PC-3 (cell line): ENCODE data around the gene ANKS1B. TPM values are rescaled to one million over a fixed set of nuclear protein-coding genes. Genes with fewer than 3 reads are reported as not detected.

ENCODE experiments used
- ATAC-seq: fragments of 200-7000 bp; cut with Tn5 transposase; 2 replicates; pipeline ENCODE4 v1.9.1; 2020; ENCODE audit warnings: mild to moderate bottlenecking, moderate library complexity
- BruUV-seq: library from RNA; stranded (reverse); fragments of 400-500 nt; replicated peaks from 2 replicates; lab custom pipeline; 2021; lab: Mats Ljungman, UMichigan
- CTCF ChIA-PET: fragments of 300-600 bp; sonication (Branson Sonifier 250); formaldehyde crosslinking; loops from one replicate; lab custom pipeline; 2022; ENCODE audit warnings: antibody characterized with exemption; lab: Charles Lee
- POLR2A ChIA-PET: fragments of 300-600 bp; sonication (Branson Sonifier 250); formaldehyde crosslinking; loops from one replicate; lab custom pipeline; 2022; ENCODE audit warnings: antibody characterized with exemption; ENCODE audit not compliant: unreplicated experiment; lab: Charles Lee
- DNase-seq: peaks from one replicate; pipeline ENCODE4 v3.0.0-alpha.2; 2015
- H2AFZ ChIP-seq: fragments of 300-600 bp; sonication (generic); 2 replicates; pipeline ENCODE4 v1.6.0; 2016; ENCODE audit warnings: antibody characterized with exemption, low read length
- H3F3A ChIP-seq: fragments of 300-600 bp; sonication (generic); one replicate; pipeline ENCODE4 v1.6.0; 2017; ENCODE audit warnings: antibody characterized with exemption, low read length, control low read depth, mild to moderate bottlenecking; ENCODE audit not compliant: unreplicated experiment
- H3K27ac ChIP-seq: fragments of 300-600 bp; sonication (generic); 2 replicates; pipeline ENCODE4 v1.5.1; 2016; ENCODE audit warnings: mild to moderate bottlenecking, low read length
- H3K27me3 ChIP-seq: fragments of 300-600 bp; sonication (generic); 2 replicates; pipeline ENCODE4 v1.6.1; 2016; ENCODE audit warnings: low read length, mixed read lengths
- H3K36me3 ChIP-seq: fragments of 300-600 bp; sonication (generic); 2 replicates; pipeline ENCODE4 v1.6.1; 2016; ENCODE audit warnings: low read depth, mixed run types, low read length, mixed read lengths
- H3K4me1 ChIP-seq: fragments of 300-600 bp; sonication (generic); 2 replicates; pipeline ENCODE4 v1.5.1; 2016; ENCODE audit warnings: low read length; ENCODE audit not compliant: insufficient read depth
- H3K4me2 ChIP-seq: fragments of 300-600 bp; sonication (generic); 2 replicates; pipeline ENCODE4 v1.6.0; 2016; ENCODE audit warnings: low read length
- H3K4me3 ChIP-seq: fragments of 300-600 bp; sonication (generic); 2 replicates; pipeline ENCODE4 v1.5.1; 2016; ENCODE audit warnings: mild to moderate bottlenecking, low read length, mixed read lengths
- H3K79me2 ChIP-seq: fragments of 300-600 bp; sonication (generic); 2 replicates; pipeline ENCODE4 v1.6.1; 2017; ENCODE audit warnings: low read length, mixed read lengths
- H3K9ac ChIP-seq: fragments of 300-600 bp; sonication (generic); 2 replicates; pipeline ENCODE4 v1.6.0; 2016; ENCODE audit warnings: mild to moderate bottlenecking, low read length
- H3K9me2 ChIP-seq: fragments of 300-600 bp; sonication (generic); replicated peaks from 2 replicates; pipeline ENCODE4 v1.6.1; 2016; ENCODE audit warnings: mixed run types, low read length, mixed read lengths
- H3K9me3 ChIP-seq: fragments of 300-600 bp; sonication (generic); 2 replicates; pipeline ENCODE4 v1.6.1; 2016; ENCODE audit warnings: low read length, mixed read lengths
- H4K20me1 ChIP-seq: fragments of 300-600 bp; sonication (generic); 2 replicates; pipeline ENCODE4 v1.6.1; 2016; ENCODE audit warnings: low read length, mixed read lengths
- CTCF ChIP-seq: fragments of 300-600 bp; sonication (generic); conservative IDR thresholded peaks from 2 replicates; pipeline ENCODE4 v1.5.1; 2017; ENCODE audit warnings: antibody characterized with exemption, low read depth, mild to moderate bottlenecking, low read length
- EZH2 ChIP-seq: fragments of 300-600 bp; sonication (generic); IDR thresholded peaks from one replicate; pipeline ENCODE4 v1.6.1; 2017; ENCODE audit warnings: antibody characterized with exemption, mild to moderate bottlenecking, low read length; ENCODE audit not compliant: unreplicated experiment
- EZH2phosphoT487 ChIP-seq: fragments of 300-600 bp; sonication (generic); IDR thresholded peaks from 2 replicates; pipeline ENCODE4 v1.6.1; 2018; ENCODE audit warnings: mild to moderate bottlenecking, antibody characterized with exemption, low read length, borderline replicate concordance
- intact Hi-C: fragments of 100-400 bp; cut with micrococcal nuclease; formaldehyde crosslinking; loops from 2 replicates; pipeline ENCODE4 v1.9.0; 2023
- total RNA-seq: library from RNA; depleted of rRNA; stranded (reverse); fragments of >200 nt; gene quantifications from 2 replicates; pipeline ENCODE4 v1.2.3, GENCODE V29; 2014

Gene ANKS1B
- total RNA-seq, 1 experiment from 2014 or later = 0.07 TPM

DNA sequence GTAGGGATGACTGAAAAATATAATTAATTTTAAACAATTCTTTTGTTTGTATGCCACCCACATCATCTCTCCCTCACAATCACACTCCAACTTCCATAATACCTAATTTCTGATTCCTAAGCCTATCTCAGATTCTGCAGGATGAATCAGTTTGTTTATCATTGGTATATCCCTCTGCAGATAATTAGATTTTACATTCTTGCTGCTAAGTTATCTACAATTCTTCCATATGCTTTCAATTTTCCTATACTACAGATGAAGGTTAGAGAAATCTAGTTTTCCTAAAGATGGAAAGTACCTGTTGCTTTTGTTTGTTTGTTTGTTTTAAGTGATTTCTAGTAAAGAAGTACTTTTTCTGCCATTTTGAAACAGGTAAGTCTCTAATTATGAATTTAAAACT is 105.3 kb downstream of the ANKS1B start:
- Histone ChIP-seq H3K9me2 (no peaks in the 10 kb centered on the region), H3K79me2 (no peaks in the 10 kb centered on the region), H3K9ac (no peak overlapping the region), H3K4me2 (no peak overlapping the region), H3F3A (no peaks in the 10 kb centered on the region), H3K4me1 (peaks cover 6% of the 10 kb centered on the region; the same call in 1 of the 2 replicates), H3K27ac (no peak overlapping the region), H3K36me3 (no peaks in the 10 kb centered on the region), H4K20me1 (no peaks in the 10 kb centered on the region), H3K9me3 (no peaks in the 10 kb centered on the region), H2AFZ (no peak overlapping the region), H3K27me3 (peaks cover 10% of the 10 kb centered on the region; the same call in 1 of the 2 replicates), H3K4me3 (no peak overlapping the region)
- TF ChIP-seq EZH2 = no peak
- no peak for TF ChIP-seq CTCF
- no peak for TF ChIP-seq EZH2phosphoT487
- intact Hi-C loops = no loop called here
- CTCF ChIA-PET = no interaction called here
- no peak for ATAC-seq
- no TSS peak for BruUV-seq
- no peak for DNase-seq
- POLR2A ChIA-PET = no interaction called here

- H3F3A ChIP-seq = no peaks in the 10 kb centered on the region
- CTCF ChIA-PET = no interaction called here
- BruUV-seq = no TSS peak
- ATAC-seq (no peak), DNase-seq (no peak)
- intact Hi-C loops = no loop called here
- no peaks in the 10 kb centered on the region for H3K9me3 ChIP-seq
- 0 out of 2 replicates have a peak, but pooled peaks cover under 1% of the 10 kb centered on the region for H3K27me3 ChIP-seq
- H3K27ac ChIP-seq = no peak overlapping the region
- no peaks in the 10 kb centered on the region for H3K36me3 ChIP-seq
- H3K4me1 ChIP-seq = no peaks in the 10 kb centered on the region
- H3K79me2 ChIP-seq = no peaks in the 10 kb centered on the region
- H3K4me2 ChIP-seq = no peak overlapping the region
- H3K9me2 ChIP-seq = no peaks in the 10 kb centered on the region
- H3K9ac ChIP-seq = no peak overlapping the region
- no peak overlapping the region for H2AFZ ChIP-seq
- POLR2A ChIA-PET = interaction anchor here (0.5 kb wide), 1 partner anchor 70 kb away, joined by 3 read pairs; no protein-coding TSS in a partner anchor
- H4K20me1 ChIP-seq = no peaks in the 10 kb centered on the region
- TF ChIP-seq EZH2phosphoT487 (no peak), CTCF (no peak), EZH2 (no peak)
- no peak overlapping the region for H3K4me3 ChIP-seq
Measured at GRCh38 chr12:99875081-99875480, 109.7 kb downstream of the ANKS1B start.

DNA sequence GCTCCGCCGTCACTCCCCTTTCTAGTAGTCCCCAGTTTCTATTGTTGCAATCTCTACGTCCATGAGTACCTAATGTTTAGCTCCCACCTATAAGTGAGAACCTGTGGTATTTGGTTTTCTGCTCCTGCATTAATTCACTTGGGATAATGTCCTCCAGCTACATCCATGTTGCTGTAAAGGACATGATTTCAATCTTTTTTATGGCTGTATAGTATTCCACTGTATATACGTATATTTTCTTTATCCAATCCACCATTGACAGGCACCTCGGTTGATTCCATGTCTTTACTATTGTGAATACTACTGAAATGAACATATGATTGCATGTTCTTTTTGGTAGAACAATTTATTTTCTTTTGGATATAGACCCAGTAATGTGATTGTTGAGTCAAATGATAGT is 114.7 kb downstream of the ANKS1B start:
- Histone ChIP-seq H3K9me3 (no peaks in the 10 kb centered on the region), H3K27ac (no peak overlapping the region), H4K20me1 (no peaks in the 10 kb centered on the region), H3K36me3 (no peaks in the 10 kb centered on the region), H3K27me3 (peaks cover 22% of the 10 kb centered on the region; the same call in 1 of the 2 replicates), H2AFZ (no peak overlapping the region), H3K4me2 (no peak overlapping the region), H3K9me2 (no peaks in the 10 kb centered on the region), H3K79me2 (no peaks in the 10 kb centered on the region), H3F3A (no peaks in the 10 kb centered on the region), H3K4me1 (no peaks in the 10 kb centered on the region), H3K9ac (no peak overlapping the region), H3K4me3 (no peak overlapping the region)
- no peak for ATAC-seq
- BruUV-seq = no TSS peak
- TF ChIP-seq EZH2phosphoT487 (no peak), EZH2 (no peak), CTCF (no peak)
- DNase-seq = no peak
- intact Hi-C loops = no loop called here
- ChIA-PET POLR2A (no interaction called here), CTCF (no interaction called here)
